HepG2 (cell line): ENCODE measurements around the gene MEF2A. TPM values are rescaled to one million over a fixed set of nuclear protein-coding genes. Genes with fewer than 3 reads are reported as not detected.

Experiments
- ATAC-seq: fragments of 200-7000 bp; cut with Tn5 transposase; 3 replicates; pipeline ENCODE4 v1.9.1; 2020; ENCODE audit warnings: mild to moderate bottlenecking, moderate library complexity
- BruUV-seq: library from RNA; stranded (reverse); fragments of 400-500 nt; replicated peaks from 2 replicates; lab custom pipeline; 2021; lab: Mats Ljungman, UMichigan
- CTCF ChIA-PET: fragments of 300-600 bp; formaldehyde crosslinking; extraction: SDS; loops from one replicate; lab custom pipeline; 2021; ENCODE audit warnings: low total read pairs, inconsistent platforms, low intra/inter-chr PET ratio; lab: Yijun Ruan, JAX
- POLR2A ChIA-PET: fragments of 350-600 bp; sonication (Branson Sonifier 250); formaldehyde crosslinking; loops from one replicate; lab custom pipeline; 2020; ENCODE audit warnings: antibody characterized with exemption, inconsistent platforms; lab: Yijun Ruan, JAX
- DNase-seq: peaks from one replicate; pipeline ENCODE4 v3.0.0-alpha.2; 2015; ENCODE audit warnings: low spot score
- FAIRE-seq: peaks from 3 replicates; lab custom pipeline; 2011; peaks lifted over from hg19 to GRCh38; lab: Jason Lieb, UNC
- H2AFZ ChIP-seq: one replicate; pipeline ENCODE4 v1.6.1; 2011; ENCODE audit warnings: low read length, inconsistent platforms
- H3K27ac ChIP-seq: fragments of 300-600 bp; 3 replicates; pipeline ENCODE4 v1.8.0; 2011; ENCODE audit warnings: mixed run types, mild to moderate bottlenecking, mixed read lengths, low read length, inconsistent platforms; ENCODE audit not compliant: insufficient read depth; ENCODE audit errors: extremely low read length
- H3K27me3 ChIP-seq, 2 experiments: fragments of 200-600 bp in 1 of 2; 2 replicates in 1 of 2; 3 replicates in 1 of 2; pipeline versions ENCODE4 v1.6.0 to v1.8.0; 2011; ENCODE audit warnings: low read length in 2 of 2, mild to moderate bottlenecking in 2 of 2, moderate library complexity in 2 of 2, inconsistent platforms in 1 of 2; ENCODE audit not compliant: insufficient read depth in 2 of 2, control insufficient read depth in 1 of 2
- H3K36me3 ChIP-seq, 2 experiments: fragments of 200-600 bp in 1 of 2; replicated peaks in 1 of 2; 2 replicates in 1 of 2; 3 replicates in 1 of 2; pipeline versions ENCODE4 v1.5.1 to v1.8.0; 2011; ENCODE audit warnings: low read length in 2 of 2, inconsistent platforms in 1 of 2; ENCODE audit not compliant: insufficient read depth in 2 of 2, control insufficient read depth in 1 of 2
- H3K4me1 ChIP-seq: 2 replicates; pipeline ENCODE4 v1.5.1; 2012; ENCODE audit warnings: low read length, inconsistent platforms; ENCODE audit not compliant: insufficient read depth
- H3K4me2 ChIP-seq: 2 replicates; pipeline ENCODE4 v1.6.0; 2011; ENCODE audit warnings: low read depth, low read length, inconsistent platforms
- H3K4me3 ChIP-seq, 3 experiments: fragments of 200-600 bp in 1 of 3; sonication (generic), shearing (Covaris generic) in 1 of 3; replicated peaks in 1 of 3; 2 replicates each; pipeline ENCODE4 v1.5.1; 2011 to 2016; ENCODE audit warnings: low read length in 3 of 3, inconsistent platforms in 2 of 3, low read depth in 2 of 3, mild to moderate bottlenecking in 2 of 3, control low read depth in 1 of 3, mixed read lengths in 1 of 3; ENCODE audit not compliant: insufficient read depth in 1 of 3
- H3K79me2 ChIP-seq: one replicate; pipeline ENCODE4 v1.6.1; 2011; ENCODE audit warnings: low read length, inconsistent platforms; ENCODE audit not compliant: insufficient read depth
- H3K9ac ChIP-seq: 2 replicates; pipeline ENCODE4 v1.6.0; 2011; ENCODE audit warnings: mild to moderate bottlenecking, low read depth, low read length, inconsistent platforms; ENCODE audit not compliant: insufficient read depth
- H3K9me3 ChIP-seq: 2 replicates; pipeline ENCODE4 v1.5.1; 2012; ENCODE audit warnings: mild to moderate bottlenecking, low read length
- H4K20me1 ChIP-seq: 2 replicates; pipeline ENCODE4 v1.6.0; 2011; ENCODE audit warnings: inconsistent platforms, mild to moderate bottlenecking, low read length, moderate library complexity; ENCODE audit not compliant: insufficient read depth
- HINFP ChIP-seq: sonication (generic); formaldehyde crosslinking; IDR thresholded peaks from 2 replicates; pipeline ENCODE4 v1.4.0; 2020; ENCODE audit warnings: low read depth, mild to moderate bottlenecking, missing genetic modification reagents
- HMGA1 ChIP-seq: sonication (generic); formaldehyde crosslinking; conservative IDR thresholded peaks from 2 replicates; pipeline ENCODE4 v1.4.0; 2020; ENCODE audit warnings: missing genetic modification reagents
- HNRNPLL ChIP-seq: fragments of 200-400 bp; formaldehyde crosslinking; IDR thresholded peaks from 2 replicates; pipeline ENCODE4 v1.6.1; 2017; ENCODE audit warnings: mild to moderate bottlenecking, low read depth, low read length; ENCODE audit not compliant: poor library complexity, severe bottlenecking
- HOXA5 ChIP-seq: sonication (generic); formaldehyde crosslinking; IDR thresholded peaks from 2 replicates; pipeline ENCODE4 v1.4.0; 2020; ENCODE audit warnings: missing genetic modification reagents
- SALL1 ChIP-seq: sonication (generic); formaldehyde crosslinking; IDR thresholded peaks from 2 replicates; pipeline ENCODE4 v1.8.0; 2022; ENCODE audit warnings: mild to moderate bottlenecking, missing genetic modification reagents
- TCF7L2 ChIP-seq: IDR thresholded peaks from 2 replicates; pipeline ENCODE4 v1.6.1; 2011; ENCODE audit warnings: mild to moderate bottlenecking, low read depth, low read length, moderate library complexity
- ZC3H4 ChIP-seq: sonication (generic); formaldehyde crosslinking; IDR thresholded peaks from 2 replicates; pipeline ENCODE4 v1.4.0; 2020; ENCODE audit warnings: missing genetic modification reagents, borderline replicate concordance
- ZFX ChIP-seq: sonication (generic); formaldehyde crosslinking; IDR thresholded peaks from 2 replicates; pipeline ENCODE4 v1.4.0; 2020; ENCODE audit warnings: mild to moderate bottlenecking, low read depth, missing genetic modification reagents, moderate library complexity
- ZNF362 ChIP-seq: sonication (generic); formaldehyde crosslinking; IDR thresholded peaks from 2 replicates; pipeline ENCODE4 v1.4.0; 2020; ENCODE audit warnings: missing genetic modification reagents, mild to moderate bottlenecking, borderline replicate concordance
- ZNF441 ChIP-seq: sonication (generic); formaldehyde crosslinking; IDR thresholded peaks from 2 replicates; pipeline ENCODE4 v1.7.0; 2021; ENCODE audit warnings: missing genetic modification reagents, borderline replicate concordance
- ZNF616 ChIP-seq: sonication (generic); formaldehyde crosslinking; IDR thresholded peaks from 2 replicates; pipeline ENCODE4 v1.5.0; 2020; ENCODE audit warnings: low read depth, mild to moderate bottlenecking, missing genetic modification reagents
- ZNF883 ChIP-seq: sonication (generic); formaldehyde crosslinking; IDR thresholded peaks from 2 replicates; pipeline ENCODE4 v1.5.1; 2020; ENCODE audit warnings: mild to moderate bottlenecking, missing genetic modification reagents; ENCODE audit errors: not compliant biosample characterization
- WGBS: methylation state at CpG from one replicate; pipeline ENCODE4 v1.1.6; 2017; ENCODE audit warnings: low lambda C conversion rate; 5-methylcytosine and 5-hydroxymethylcytosine counted together
- in situ Hi-C: cut with HindIII; loops from 2 replicates; pipeline ENCODE4 v1.10.0; 2017; ENCODE audit warnings: low pct_unique_long_range_greater_than_20kb; ENCODE audit not compliant: extremely low pct_ligation_motif_present
- intact Hi-C: fragments of 100-400 bp; cut with micrococcal nuclease; formaldehyde crosslinking; loops from one replicate; pipeline ENCODE4 v1.10.0; 2022; ENCODE audit not compliant: unreplicated experiment
- polyA plus RNA-seq, 8 experiments: library from polyadenylated mRNA; depleted of rRNA in 3 of 8; stranded (reverse) in 7 of 8; unstranded in 1 of 8; fragments of >200 nt; fragmentation: Illumina TruSeq in 4 of 8; extraction: Trizol in 4 of 8; gene quantifications; 2 replicates each; pipeline versions ENCODE4 v1.2.1 to v1.2.3, GENCODE V29; 2011 to 2016; ENCODE audit warnings: low read depth in 4 of 8, missing spikeins in 1 of 8, mixed read lengths in 1 of 8; ENCODE audit not compliant: insufficient read depth in 1 of 8
- total RNA-seq, 5 experiments: library from RNA; depleted of rRNA; stranded (reverse); fragments of >200 nt; fragmentation: Illumina TruSeq; extraction: Trizol; gene quantifications; 2 replicates each; pipeline ENCODE4 v1.2.3, GENCODE V29; 2016; ENCODE audit warnings: low read depth in 1 of 5
- TF ChIP-seq, protein P1 (sequence below): sonication (generic); formaldehyde crosslinking; IDR thresholded peaks from 2 replicates; pipeline ENCODE4 v1.4.0; 2020; ENCODE audit warnings: missing genetic modification reagents

Gene MEF2A
- total and polyA plus RNA-seq, 2 of the 13 experiments (the other 11 are each of a cell fraction or from before 2014, with no cell fraction given): 15.2 to 24.4 TPM

DNA sequence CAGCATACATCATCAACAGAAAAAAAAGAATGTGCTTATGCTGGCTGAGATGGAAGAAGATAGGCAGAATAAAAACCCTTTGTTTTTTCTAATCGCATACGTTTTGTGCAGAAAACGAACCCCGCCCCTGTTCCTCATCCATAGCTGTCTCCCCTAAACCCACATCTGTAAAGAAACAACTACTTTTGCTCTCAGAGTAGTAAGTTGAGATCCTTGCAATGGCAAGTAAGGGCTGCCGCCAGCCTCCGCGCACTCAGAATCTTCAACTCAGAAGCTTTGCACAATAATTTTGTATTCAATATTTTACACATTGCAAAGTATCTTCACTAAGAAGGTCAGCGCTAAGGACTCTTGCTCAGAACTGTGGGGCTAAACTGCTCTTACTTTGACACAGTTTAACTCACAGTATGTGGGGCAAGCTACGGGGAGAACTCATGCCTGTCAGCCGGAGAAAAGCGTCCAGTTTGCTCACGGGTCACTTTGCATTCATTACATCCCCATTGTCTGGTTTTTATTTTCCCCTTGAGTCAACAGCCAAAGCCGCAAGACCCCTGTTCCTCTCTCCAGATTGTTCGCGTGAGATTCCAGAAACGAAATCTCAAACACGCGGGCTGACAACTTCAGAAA, 166.5 kb downstream of the MEF2A start:
- POLR2A ChIA-PET: interaction anchor here (1.1 to 2.9 kb wide), 8 partner anchors 24 to 481 kb away, joined by 4 to 18 read pairs (median 8); partner anchors contain the start of genes LRRC28 and MEF2A
- no peak overlapping the region for H2AFZ ChIP-seq
- in situ Hi-C loops: no loop called here

More for the DNA sequence above, 166.5 kb downstream of the MEF2A start:
- TSS peak; percentile 54 for BruUV-seq
- Histone ChIP-seq H3K27ac (peak overlapping the region; percentile 56), H3K79me2 (no peaks in the 10 kb centered on the region), H3K9me3 (no peaks in the 10 kb centered on the region), H3K4me2 (peak overlapping the region; percentile 68), H3K4me1 (peaks cover 46% of the 10 kb centered on the region), H3K9ac (peak overlapping the region; percentile 77), H4K20me1 (no peaks in the 10 kb centered on the region), H3K4me3 (peak overlapping the region; percentile 72 to 84 (median 75)), H3K27me3 (no peaks in the 10 kb centered on the region; a peak in 1 of 5 replicates), H3K36me3 (peaks cover 0 to 12% of the 10 kb centered on the region in 2 experiments; a peak in 2 of 5 replicates)
- WGBS: 40% methylated on average over 18 of the region's 18 CpGs
- intact Hi-C loops: no loop called here
- TF ChIP-seq ZNF441 (CRISPR knock-in tag) (0 out of 2 replicates have a peak, but pooled peaks have one; percentile 3), HOXA5 (no peak), SALL1 (0 out of 2 replicates have a peak, but pooled peaks have one; percentile 29), ZNF616 (CRISPR knock-in tag) (0 out of 2 replicates have a peak, but pooled peaks have one; percentile 6), TCF7L2 (no peak), HINFP (no peak; the same call in 1 of the 2 replicates), ZFX (CRISPR knock-in tag) (no peak), HMGA1 (CRISPR knock-in tag) (no peak), ZC3H4 (CRISPR knock-in tag) (no peak), HNRNPLL (no peak), ZNF883 (CRISPR knock-in tag) (no peak), ZNF362 (CRISPR knock-in tag) (0 out of 2 replicates have a peak, but pooled peaks have one; percentile 9)
- TF ChIP-seq, protein P1, sequence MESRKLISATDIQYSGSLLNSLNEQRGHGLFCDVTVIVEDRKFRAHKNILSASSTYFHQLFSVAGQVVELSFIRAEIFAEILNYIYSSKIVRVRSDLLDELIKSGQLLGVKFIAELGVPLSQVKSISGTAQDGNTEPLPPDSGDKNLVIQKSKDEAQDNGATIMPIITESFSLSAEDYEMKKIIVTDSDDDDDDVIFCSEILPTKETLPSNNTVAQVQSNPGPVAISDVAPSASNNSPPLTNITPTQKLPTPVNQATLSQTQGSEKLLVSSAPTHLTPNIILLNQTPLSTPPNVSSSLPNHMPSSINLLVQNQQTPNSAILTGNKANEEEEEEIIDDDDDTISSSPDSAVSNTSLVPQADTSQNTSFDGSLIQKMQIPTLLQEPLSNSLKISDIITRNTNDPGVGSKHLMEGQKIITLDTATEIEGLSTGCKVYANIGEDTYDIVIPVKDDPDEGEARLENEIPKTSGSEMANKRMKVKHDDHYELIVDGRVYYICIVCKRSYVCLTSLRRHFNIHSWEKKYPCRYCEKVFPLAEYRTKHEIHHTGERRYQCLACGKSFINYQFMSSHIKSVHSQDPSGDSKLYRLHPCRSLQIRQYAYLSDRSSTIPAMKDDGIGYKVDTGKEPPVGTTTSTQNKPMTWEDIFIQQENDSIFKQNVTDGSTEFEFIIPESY (CRISPR knock-in tag): 0 out of 2 replicates have a peak, but pooled peaks have one; percentile 40
- CTCF ChIA-PET: no interaction called here
- FAIRE-seq (no peak), ATAC-seq (peak; percentile 4; the same call in 1 of the 3 replicates), DNase-seq (no peak)
